ENCODE data around the gene TMEM63C. TPM values are rescaled to one million over a fixed set of nuclear protein-coding genes. Genes with fewer than 3 reads are reported as not detected.

The TMEM63C gene
- polyA plus RNA-seq, 1 donor = 0.67 TPM

DNA sequence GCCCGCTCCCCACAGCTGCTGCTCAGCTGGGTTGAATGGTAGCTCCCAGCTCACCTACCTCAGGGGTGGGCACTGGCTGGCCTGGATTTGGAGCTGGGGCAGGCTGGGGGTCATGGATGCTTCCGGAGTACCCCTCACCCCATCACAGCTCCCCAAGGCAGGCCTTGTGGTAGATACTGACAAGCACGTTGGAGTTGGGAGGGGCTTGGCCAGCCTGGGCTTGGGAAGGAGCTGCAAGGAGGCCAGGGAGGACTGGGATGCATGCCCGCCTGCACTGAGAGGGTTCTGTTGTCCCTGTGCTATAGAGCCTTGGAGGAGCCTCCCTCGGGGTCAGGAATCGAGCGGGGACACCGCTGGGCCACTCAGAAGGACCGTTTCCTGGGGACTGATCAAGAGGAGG is 14.2 kb downstream of the TMEM63C start:
- DNase-seq (ENCODE audit: low read depth) = no peak

DNA sequence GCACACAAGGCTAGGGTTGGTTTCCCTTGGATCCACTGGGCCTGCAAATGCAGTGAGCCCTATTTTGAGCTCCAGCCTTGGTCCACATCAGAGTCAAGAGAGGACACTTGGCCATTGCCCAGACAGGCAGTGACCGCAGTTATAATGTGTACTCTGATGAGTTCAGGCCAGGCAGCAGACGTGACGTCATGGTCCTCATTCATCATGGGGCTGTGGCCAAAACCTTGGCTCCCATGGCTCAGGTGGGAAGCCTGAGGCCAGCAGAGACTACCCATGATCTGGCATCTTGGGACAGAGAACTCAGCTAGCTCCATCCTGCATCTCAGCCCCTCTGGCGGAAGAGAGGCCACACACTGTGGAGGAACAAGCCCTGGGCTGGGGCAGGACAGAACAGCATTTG is 16.4 kb downstream of the TMEM63C start:
- no peak for DNase-seq (ENCODE audit: low read depth)

DNA sequence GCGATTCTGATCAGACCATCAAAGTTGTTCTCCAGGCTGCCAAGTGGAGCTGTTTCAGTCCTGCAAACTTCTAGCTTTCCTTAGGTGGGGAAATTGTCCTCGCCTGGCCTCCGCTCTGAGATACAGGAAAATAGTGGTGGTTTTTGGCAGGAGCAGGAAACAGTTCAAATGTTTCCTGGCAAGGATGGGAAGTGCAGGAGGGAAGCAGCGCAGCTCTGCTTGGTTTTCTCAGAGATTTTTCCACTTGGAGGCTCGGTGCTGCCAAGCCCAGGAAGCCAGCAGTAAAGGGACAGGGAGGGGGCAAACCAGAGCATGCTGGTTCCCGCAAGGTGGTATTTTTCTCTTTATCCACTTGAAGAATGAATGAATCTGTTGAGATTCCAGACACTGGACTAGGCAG is 17.0 kb downstream of the TMEM63C start:
- DNase-seq (ENCODE audit: low read depth) = no peak

DNA sequence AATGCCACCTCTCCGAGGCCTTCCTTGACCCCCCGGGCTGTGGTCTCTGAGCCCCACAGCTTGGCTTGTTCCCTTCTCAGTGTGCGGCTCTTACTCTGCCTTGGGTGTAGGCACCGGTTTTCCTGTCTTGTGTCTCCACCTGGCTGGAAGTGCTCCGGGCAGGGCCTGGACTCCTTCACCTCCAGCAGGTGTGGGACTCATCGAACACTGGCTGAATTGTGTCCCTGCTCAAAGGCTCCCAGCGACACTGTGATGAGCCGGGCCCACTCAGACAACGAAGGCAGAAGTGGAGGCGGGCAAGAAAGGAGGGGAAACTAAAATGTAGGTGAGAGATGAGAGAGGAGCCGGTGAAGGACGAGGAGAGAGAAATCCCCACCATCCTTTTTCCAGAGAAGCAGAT is 18.0 kb downstream of the TMEM63C start:
- DNase-seq (ENCODE audit: low read depth) = no peak

DNA sequence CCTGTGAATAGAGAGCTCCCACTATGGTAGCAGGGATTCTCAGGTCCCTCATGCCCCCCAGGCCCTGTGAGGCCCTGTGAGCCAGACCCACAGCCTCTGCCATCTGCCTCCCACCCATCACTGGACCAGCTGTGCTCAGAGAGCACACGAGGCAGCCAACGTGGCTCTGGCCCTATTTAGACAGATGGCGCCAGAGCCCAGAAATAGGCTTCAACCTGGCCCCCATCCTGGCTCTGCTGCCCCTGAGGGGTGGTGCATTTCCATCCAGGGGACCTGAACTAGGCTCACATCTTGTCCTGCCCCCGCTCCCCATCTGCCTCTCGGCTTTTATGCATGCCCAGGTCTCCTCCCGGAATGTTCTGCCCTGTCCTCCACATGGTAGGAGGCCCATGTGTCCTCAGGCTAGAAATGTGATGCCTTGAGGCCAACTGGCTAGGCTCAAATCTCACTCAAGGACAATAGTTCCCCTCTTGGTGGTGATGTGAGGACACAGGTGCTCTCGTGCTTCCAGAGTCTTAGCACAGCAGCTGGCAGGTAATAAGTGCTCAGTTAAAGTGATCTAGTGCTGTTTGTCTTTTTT is 18.9 kb downstream of the TMEM63C start:
- no peak for DNase-seq (ENCODE audit: low read depth)

DNA sequence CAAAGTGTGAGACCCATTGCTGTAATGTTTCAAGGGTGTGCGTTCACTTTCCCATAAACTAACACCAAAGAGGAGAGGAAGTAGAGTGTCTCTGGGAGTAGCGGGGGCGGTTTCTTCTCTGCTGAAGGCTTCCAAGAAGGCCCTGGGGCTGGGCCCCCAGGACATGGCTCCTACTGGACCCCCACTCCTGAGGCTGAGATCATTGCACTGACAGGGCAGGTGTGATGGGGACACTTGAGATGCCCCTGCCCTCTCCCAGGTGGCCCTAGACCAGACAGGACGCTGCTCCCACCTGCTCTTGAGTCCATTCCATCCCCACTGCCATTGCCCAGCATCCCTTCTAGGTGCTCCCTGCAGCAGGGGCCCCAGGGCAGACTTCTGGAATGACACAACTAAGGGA is 20.1 kb downstream of the TMEM63C start:
- DNase-seq (ENCODE audit: low read depth) = no peak

DNA sequence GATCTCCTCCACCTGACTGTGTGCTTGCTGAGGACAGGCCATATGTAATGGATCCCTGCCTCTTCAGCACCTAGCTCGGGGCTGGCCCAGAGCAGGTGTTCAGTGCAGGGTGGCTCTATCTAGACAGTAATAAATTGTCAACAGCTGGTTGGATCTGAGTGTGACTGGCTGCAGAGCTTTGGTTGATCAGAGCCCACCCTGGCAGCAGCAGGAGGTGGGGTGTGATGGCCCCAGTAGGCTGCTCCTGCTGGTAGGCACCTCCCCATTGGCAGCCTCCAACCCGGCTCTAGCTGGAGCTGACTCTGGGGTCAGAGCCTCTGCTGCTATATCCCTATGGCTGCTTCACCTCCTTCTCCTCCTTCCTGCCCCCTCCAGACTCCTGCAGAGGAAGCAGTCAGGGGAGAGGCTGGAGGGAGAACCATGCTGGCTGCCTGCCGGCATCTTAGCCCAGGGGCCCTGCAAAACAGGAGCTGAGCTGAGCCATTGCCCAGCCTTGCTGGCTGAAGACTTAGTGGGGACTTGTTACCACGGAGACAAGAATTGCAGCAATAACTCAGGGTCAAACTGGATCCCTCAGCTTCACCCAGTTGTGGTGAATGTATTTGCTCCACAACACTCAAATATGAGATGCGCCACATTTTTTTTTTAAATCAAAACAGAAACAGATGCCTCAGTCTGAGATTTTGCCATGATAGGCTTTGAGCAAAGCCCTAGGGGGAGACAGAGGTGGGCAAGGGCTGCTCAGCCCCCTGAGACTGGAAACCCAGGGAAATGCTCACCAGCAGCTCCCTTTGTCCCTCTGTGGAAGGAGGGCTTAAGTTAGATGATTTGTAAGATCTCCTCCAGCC is 22.2 kb downstream of the TMEM63C start:
- no peak for DNase-seq (ENCODE audit: low read depth)

DNA sequence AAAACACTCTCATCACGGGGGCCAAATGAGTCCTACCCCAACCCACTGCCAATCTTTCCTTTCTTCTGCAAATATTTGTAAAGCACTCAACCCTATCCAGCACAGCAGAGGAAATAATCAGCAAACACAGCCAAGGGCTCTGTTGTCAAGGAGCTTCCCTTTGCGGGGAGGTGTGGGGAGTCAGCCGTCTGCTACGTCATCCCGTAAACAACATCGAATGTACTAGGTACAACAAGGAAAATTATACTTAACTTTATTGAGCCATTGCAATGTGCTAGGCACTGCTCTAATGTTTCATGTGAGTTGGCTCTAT is 22.8 kb downstream of the TMEM63C start:
- DNase-seq (ENCODE audit: low read depth) = no peak

DNA sequence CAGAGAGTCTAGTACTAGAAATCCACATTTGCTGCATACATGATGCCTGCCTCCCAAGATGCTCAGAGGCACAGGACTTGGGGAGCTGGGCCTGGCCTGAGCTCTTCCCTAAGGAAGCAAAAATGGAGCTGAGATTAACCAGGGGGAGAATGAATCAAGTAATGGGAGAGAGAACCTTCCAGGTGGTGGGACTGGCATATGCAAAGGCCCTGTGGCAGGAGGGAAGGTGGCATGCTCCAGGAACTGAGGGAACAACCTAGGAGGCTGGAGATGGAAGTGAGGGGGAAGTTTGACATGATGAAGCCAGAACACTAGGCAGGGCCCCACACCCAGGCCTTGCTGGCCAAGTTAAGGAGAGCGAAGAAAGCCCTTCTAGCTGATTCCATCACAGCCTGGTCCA is 23.3 kb downstream of the TMEM63C start:
- DNase-seq (ENCODE audit: low read depth) = no peak

DNA sequence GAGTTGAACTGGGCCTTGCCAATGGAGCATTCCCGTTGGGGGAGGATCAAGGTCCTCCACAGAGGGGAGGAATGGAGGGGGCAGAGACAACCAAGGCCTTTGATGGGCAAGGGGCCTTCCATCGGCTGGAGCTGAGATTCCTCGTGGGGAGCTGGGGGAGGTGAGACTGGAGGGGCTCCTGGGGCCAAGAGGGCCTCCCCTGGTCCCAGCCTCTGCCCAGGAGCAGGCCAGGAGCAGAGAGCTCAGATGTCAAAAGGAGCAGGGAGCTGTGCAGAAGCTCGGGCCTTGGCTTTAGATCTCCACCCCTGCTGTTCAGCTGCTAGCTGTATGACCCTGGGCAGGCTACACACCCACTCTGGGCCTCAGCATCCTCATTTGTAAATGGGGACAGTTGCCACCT is 24.0 kb downstream of the TMEM63C start:
- DNase-seq (ENCODE audit: low read depth) = no peak

DNA sequence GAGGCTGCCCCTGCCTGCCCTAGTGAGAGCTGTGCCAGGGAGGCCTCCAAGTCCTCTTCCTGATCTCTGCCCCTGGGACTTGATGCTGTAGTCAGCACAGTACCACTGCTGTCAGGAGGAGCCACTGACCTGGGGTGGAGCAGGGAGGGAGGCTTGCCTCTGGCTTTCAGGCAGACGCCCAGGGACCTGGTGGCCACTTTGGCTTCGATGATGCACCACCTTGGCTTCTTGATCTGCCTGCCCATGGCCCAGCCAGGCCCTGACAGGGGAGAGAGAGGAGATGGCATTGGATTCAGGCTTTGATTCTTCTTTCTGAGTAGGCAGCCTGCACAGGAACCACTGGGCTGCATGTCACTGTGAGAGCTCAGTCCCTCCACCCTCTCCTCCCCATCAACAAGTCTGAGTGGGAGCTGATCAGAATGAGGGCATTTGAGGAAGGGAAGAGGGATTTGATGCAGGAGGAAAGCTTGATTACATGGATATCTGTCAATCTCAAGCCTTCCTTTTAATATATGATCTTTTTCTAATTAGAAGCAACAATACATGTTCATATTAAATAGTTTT is 24.7 kb downstream of the TMEM63C start:
- no peak for DNase-seq (ENCODE audit: low read depth)

DNA sequence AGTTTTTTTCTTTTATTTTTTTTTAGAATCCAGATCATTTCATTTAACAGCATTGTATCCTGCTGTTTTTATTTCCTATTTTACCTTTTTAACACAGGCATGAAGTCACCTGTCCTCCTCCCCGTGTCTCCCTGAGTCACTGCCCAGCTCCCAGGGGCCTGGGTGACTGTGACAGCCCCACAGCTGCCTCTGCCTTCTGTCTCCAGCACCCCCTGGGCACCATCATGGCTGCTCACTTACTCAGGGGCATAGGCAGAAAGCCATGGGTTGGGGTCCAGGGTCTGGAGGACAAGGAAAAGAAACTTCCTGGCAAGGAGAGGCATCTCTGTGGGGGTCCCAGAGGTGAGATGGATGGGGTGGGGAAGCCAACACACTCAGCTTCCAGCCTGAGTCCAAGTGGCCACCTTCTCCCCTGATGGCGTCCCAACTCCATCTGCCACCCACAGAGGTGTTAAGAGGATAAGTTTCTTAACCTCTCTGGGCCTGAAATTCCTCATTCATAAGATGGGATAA is 25.3 kb downstream of the TMEM63C start:
- no peak for DNase-seq (ENCODE audit: low read depth)

DNA sequence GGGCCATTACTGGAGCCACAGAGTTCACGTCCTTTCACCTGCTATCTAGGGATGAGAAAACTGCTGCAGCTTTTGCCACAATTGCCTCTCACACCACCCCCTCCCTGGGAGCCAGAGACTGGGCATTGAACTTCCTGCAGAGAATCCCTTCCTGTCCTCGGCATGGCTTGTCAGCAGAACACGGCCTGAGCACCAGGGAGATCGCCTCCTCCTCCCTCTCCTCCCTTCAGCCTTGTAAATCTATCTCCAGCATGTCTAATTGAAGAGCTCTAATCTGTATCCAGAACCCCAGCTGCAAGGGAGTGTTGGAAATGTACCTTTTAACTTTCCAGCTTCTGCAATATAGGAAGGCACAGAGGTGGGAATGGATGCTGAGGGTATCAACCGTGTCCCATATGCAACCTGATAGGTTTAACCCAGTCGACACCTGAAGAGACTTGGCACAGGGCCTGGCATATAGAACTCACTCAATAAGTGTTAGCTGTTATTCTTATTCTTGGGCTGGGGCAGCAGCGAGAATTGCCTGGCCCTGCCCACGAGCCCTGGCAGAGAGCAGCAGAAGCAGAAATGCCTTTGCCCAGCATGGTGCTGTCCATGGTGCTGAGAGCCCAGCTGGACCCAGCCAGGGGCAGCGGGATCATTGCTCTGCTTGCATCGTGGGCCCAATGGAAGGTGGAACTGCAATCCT is 26.8 kb downstream of the TMEM63C start:
- peak; percentile 26 for DNase-seq (ENCODE audit: low read depth)

DNA sequence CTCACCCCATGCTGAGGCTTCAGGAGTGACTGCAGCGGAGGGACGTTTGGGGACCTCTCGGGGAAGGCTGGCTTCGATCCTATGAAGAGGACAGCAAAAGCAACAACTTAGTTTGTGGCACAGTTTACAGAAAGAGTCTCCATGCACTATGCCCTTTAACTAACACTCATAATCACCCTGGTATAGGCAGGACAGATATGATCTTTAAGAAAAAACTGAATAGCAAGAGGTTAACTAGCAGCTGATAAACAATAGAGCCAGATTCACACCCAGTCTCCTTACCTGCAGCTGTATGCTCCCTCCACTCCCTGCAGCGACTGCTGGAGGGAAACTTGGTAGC is 27.4 kb downstream of the TMEM63C start:
- no peak for DNase-seq (ENCODE audit: low read depth)

DNA sequence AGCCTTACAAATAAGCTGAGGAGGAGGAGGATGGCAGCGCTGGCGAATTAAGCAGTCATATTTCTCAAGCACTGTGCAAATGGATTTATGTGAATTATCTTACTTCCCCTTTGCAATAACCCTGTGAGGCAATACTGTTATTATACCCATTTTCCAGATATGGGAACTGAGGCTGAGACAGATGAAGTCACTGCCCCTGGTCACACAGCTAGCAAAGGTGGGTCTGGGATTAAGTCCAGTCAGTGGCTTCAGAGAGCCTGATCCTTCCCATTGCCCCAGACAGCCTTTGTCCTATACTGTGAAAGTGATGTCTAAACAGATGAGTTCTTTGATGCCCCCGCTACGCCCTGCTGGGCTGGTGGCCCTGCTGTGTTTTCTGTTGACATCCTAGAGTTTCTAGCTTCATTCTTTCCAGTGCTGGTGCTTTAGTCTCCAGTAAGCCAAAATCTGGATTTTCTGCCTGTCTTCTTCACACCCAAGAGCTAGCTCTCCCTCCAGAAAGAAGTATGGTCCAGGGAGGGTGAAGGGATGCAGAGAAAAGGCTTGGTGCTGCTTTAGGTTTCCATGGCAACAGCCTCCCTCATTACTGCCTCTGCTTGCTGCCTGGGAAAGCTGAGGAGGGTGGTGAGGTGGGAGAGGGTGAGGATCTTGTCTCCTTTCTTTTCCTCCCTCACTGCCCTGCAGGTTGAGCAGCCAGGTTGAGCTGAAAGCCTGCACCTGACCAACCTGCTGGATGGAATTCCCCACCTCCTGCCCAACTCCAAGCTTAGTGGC is 30.7 kb downstream of the TMEM63C start:
- no peak for DNase-seq (ENCODE audit: low read depth)

DNA sequence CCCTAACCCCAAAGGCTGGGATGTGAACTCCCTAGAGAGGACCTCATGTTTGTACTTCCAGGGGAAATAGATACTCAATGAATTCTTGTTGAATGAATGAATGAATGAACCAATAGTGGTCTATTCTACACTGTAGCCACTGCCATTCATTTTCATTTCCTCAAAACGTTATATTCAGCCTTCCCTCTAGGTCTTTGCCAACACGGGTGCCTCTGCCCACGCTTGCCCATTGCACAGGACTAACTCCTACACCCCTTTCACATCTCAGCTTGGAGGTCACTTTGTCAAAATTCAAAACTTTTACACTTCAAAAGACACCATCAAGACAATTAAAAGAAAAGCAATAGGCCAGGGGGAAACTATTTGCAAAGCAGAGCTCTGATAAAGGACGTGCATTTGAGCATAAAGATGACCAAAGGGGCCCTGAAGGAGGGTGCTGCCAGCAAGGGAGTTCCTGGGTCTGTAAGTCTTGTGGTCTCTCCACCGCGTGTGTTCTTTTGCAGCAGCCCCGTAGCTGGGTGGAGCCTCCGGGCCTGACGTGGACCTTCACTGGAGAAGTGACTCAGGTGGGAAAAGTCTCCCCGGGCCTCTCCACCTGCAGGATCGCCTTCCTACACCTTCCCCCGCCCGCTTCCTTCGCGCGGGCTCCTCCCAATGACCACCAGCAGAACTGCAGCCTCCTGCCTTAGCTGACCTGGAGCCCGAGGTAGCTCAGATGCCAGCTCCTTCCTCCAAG is 31.5 kb downstream of the TMEM63C start:
- no peak for DNase-seq (ENCODE audit: low read depth)

DNA sequence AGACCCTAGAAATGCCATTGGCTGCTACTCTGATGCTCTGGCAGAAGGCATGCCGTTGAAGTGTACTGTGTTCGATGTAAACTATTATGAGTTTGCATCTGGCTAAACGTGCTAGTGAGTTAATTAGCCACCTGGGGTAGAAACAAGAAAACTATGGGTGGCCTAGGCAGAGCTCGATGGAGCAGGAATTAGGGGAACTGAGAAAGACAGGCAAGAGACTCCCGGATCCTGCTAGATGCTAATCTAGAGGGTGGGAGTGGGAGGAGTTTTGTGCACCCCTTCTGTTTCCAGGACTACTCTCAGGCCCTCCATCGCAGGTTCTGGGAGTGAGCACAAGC is 32.0 kb downstream of the TMEM63C start:
- no peak for DNase-seq (ENCODE audit: low read depth)

DNA sequence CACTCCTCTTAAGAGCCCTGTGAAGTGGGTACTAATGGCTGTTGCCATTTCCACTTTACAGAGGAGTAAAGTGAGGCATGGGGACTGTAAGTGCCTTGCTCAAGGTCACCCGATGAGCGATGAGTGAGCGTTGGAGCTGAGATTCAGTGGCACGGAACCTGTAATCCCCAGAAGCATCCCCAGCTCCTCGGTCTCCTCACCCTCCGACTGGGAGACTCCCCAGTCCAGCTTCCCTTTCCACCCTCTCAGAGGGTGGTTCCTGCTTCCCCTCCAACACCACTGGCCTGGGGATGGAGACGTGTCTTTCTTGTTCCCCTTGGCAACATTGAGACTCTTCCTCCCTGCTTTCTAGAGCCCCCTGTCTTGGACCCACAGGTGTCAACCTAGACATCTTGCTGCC is 32.6 kb downstream of the TMEM63C start:
- no peak for DNase-seq (ENCODE audit: low read depth)

DNA sequence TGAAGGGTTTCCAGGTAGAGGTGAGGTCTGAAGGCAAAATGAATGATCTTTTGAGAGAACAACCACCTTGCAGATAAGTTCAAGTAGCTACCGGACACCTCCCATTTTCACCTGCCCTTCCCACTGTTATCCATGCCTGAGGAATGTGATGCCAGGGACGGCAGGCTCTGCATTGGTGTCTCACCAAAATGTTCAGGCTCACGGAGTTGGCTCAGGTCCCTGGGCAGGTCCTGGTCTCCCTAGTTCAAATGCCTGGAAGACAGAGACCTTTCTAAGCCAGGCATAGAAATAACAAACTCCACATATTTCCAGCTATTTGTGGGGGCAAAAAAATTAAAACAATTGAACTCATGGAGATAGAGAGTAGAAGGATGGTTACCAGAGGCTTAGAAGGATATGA is 36.0 kb downstream of the TMEM63C start:
- DNase-seq (ENCODE audit: low read depth) = no peak

DNA sequence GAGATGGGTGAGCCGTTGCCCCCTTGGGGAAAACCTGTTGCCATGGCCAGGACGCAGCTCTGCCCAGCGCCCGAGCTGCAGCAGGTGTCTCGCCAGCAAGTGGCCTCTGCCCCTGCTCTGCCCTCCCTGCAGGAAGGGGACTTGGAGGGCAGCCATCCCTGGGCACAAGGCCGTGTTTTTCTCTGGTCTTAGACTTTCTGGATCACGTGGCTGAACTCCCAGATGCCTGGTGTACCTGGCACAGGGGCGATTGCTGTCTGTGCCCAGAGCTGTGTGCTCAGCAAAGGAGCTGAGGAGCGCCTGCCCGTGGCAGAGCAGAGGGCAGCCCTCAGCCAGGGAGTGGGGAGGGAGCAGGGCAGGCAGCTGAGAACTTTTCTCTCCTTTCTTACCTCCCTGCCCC is 38.0 kb downstream of the TMEM63C start:
- no peak for DNase-seq (ENCODE audit: low read depth)

DNA sequence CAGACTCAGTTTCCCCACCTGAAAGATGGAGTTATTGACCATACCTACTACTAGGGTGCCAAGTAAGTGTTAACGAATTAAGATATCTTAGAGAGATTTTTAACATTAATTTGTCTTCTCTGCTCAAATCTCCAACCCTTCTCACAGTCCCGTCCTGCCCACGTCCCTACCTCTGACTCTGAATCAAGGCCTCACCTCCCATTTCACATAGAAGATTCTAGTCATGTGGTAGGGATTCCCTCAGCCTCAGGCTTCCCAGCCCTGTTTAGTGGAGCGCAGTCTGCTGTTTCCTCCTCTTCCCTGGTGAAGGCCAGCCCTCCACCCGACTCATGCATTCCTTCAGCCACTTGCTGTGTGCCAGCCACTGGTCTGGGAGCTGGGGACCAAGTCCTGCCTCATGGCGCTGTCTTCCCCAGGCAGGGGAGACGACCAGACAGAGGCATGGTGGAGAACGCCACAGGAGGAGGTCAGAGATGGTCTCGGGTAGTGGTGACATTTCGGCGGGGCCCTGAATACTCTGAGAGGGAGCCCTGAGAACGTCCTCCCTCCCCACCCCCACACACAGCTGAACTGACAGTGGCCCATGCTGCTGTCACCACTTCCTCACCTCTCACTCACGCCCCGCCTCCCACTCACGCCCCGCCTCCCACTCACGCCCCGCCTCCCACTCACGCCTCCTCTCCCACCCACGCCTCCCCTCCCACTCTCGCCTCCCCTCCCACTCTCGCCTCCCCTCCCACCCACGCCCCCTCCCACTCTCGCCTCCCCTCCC is 38.8 kb downstream of the TMEM63C start:
- no peak for DNase-seq (ENCODE audit: low read depth)

Data from forelimb muscle (tissue), 1 donor.